ENCODE measurements around the gene SYNJ2.
A peak's percentile ranks its signal among the peaks of the same experiment; 100 is the strongest.

Gene SYNJ2

DNA sequence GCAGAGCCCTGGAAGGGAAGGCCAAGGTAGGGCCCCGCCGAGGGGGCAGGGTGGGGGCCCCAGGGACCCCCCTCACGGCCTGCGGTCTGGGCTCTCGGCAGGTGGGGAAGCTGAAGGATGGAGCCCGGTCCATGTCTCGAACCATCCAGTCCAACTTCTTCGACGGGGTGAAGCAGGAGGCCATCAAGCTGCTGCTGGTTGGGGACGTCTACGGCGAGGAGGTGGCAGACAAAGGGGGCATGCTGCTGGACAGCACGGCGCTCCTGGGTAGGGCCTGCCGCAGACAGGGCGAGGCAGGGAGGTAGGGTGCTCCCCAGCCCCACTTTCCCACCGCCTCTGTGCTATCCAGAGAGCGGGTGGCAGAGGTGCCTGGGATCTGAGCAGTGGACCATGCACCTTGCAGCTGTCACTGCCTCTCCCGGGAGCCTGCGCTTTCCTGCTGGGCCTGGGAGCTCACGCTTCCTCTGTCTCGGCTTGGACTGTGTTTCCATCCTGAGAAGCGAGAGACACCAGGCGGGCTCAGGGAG lies 83.1 kb downstream of the SYNJ2 start:
- DNase-seq = no peak

DNA sequence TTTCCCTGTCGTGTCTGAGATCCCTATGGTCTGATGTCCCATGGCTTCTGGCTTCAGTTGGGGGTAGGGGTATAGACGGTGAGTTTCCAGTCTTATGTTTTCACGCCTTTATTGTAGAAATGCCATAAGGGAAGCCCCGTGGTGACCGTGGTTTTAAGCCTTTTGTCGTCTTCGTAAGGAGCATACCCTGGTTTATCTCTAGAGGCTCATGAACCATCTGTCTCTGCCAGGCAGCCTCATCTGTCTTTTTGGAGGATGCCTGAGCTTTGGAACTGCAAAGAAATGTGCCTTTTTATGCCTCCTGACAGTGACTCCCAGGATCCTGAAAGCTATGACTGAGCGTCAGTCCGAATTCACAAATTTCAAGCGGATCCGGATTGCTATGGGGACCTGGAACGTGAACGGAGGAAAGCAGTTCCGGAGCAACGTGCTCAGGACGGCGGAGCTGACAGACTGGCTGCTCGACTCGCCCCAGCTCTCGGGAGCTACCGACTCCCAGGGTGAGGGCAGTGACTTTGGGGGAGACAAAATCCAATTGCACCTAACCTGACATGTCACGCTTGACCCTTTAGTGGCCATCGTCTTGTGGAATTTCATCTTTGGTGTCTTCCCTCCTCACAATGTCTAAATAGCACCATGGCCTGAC lies 84.6 kb downstream of the SYNJ2 start:
- no peak for DNase-seq

DNA sequence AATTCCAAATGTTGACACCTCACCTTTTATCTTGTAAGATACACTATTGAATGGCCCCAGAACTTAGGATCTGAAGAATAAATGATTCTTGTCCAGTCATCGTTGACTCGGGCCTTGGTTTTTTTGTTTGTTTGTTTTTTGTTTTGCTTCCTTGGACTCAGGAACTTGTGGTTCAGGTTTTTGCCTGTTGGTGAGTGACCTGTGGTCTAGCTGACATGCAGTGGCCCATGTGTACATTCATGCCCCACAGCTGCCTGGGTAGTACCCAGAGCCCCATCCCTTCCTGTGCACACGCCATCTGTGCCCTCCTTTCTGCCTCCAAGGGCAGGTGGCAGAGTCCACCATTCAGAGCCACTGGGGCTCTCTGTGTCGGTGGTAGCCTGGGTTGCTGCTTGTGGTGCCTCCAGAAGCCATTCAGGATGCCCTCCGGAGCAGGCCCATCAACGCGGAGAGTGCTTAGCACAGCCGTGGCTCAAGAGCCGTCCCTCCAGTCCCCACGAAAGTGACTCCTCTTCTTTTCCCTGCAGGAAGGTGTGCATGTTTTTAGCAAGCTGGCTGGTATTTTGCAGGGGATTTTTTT lies 85.9 kb downstream of the SYNJ2 start:
- DNase-seq = no peak

DNA sequence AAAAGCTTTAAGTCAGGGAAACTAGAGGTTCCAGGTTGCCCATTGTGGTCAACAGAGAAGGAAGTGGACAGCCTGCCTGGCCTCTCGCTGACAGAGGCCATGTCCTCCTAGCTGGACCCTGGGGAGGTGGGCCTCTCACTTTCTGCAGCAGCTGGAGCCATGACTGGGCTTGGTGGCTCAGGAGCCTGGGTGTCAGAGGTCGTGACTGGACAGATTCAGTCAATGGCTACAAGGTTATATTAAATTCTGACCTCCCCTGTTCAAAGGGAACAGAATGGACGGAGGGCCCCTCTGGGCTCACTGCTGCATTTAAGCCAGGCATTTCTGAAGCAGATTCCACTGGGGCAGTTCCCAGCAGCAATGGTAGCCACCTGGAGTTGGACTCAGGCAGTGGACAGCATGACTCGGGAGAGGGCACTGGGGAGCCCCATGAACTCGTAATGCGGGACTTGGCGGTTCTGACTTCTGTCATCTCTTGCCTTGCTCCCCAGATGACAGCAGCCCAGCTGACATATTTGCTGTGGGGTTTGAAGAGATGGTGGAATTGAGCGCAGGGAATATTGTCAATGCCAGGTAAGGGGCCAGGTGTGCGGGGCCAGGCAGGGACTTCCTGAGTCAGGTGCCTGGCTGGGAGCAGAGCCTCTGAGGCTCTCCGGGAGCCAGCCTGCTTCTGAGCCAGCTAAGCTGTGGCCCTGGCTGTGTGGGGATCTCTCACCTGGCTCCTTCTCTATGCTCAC lies 86.7 kb downstream of the SYNJ2 start:
- DNase-seq = no peak

DNA sequence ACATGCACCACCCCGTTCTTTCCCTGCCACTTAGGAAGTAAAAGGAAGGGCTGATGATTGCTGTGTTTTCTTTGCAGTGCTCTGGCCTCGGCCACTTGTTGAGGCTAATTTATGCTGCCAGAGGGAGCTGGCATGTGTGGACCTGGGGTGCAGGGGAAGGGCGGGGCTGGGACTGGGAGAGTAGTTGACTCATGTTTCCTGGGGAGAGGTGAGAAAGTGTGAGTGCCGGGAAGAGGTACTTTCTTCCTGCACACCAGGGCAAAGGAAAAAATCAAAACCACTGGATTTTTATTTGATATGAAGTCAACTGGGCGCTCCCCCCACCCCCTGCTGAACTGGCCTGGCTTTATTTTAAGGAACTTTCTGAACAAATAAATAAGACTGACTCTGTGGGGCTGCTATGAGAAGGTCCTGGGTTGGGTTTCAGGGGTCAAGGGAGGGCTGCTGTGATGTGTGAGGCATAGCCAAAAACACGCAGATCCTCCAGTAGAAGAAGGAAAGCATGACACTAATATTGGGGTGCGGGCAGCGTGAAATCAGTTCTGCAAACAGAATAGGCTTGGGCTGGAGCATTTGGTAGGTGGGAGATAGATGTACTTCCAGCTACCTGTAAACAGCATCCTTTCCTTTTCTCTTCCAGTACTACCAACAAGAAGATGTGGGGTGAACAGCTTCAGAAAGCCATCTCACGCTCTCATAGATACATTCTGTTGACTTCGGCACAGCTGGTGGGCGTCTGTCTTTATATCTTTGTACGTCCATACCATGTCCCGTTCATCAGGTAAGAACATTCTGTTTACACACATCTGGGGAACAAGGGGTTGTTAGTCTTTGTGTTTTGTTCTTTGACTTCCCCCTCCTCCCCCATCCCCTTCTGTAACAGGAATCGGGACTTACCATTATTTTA lies 87.5 kb downstream of the SYNJ2 start:
- DNase-seq = no peak

DNA sequence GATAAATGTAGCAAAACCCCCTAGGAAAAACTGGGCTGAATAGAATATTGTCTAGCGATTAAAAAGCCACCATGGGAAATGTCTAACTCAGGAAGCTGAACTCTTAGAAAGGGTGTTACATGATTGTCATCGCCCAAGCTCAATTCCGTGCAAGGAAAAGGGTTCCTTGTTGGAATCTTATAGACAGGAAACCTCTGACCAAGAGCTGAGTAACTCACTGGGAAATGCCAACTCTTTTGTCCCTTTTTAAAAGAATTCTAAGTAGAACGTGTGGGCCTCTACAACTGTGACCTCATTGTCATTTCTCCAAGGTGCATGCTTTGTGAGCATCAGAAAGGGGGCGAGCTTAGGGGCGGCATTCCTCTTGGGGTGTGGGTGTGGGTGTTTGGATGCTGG lies 88.1 kb downstream of the SYNJ2 start:
- DNase-seq = no peak

DNA sequence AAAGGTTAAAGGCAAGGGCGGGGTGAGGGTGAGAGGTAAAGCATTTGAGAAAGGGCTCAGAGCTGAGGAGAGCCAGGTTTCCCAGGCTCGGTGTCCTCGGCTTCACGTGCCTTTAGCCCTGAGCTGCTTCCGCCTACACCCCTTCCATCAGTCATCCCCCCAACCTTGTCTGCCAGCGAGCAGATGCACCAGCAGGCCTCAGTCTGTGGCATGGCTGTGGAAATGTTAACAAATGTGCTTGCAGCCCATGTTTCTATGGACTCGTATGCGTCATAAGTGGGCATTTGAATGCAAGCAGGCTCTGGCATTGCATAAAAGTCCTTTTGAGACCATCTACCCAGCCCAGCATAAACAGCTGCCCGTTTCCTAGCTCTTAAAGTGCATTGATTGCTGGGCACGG lies 88.8 kb downstream of the SYNJ2 start:
- no peak for DNase-seq

DNA sequence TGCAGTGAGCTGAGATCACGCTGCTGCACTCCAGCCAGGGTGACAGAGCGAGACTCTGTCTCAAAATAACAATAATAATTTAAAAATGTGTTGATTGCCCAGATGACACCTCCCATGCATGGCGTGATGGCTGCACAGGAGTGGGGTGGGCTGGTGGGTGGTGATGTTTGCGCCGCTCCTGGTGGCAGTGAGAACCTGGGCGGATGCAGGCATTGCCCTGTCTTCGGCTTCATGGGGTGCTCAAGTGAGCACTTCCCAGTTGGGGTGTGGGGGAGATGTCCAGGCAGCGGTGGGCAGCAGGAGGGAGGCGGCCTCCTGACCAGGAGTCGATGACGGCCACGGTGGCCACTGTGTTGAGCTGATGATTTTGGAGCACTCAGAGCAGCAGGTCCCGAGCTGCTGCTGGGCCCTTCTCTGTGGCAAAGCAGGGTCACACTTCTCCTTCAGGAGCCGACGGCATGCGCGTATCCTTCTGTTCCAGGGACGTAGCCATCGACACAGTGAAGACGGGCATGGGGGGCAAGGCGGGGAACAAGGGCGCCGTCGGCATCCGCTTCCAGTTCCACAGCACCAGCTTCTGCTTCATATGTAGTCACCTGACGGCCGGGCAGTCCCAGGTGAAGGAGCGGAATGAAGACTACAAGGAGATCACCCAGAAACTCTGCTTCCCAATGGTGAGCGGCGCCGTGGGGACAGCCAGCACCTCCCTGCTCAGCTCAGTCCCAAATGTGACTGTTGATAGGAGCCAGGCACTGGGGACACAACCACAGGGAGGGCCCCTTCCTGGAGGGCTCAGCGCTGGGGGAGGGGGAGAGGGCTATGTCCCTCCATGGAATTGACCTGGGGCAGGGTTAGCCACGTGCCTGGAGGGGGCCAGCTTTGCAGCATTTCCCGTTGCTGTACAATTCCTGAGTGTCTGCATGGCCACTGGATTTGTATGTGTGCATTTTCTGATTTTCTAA lies 89.7 kb downstream of the SYNJ2 start:
- no peak for DNase-seq

DNA sequence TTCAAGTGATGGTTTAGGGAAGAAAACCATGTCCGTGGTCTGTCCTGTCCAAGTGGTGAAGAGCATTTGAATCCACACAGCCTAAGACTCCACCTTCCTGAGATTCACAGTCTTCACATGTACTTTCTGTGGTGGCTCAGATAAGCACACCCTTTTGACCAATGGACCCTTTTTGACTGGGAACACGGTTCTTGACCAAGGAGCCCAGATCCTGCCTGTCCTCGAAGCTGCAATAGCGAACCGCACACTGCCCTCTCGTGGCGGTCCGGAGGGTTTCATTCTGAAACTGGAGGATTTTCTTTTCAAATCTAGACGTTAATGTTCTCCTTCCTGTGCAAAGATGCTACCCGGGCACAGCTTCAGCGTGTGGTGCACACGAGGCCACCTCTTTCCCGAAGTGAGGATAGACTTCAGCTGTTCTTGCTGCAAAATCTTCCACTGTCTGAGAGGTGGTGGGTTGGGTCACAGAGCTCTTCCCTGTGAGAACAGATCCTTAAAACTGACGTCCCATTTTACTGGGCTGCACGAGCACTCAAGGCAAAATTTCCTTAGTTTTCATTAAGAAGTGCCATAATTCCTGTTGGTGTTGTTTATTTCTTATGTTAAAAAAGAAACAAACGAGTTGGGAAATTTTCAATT lies 90.5 kb downstream of the SYNJ2 start:
- peak; percentile 81 for DNase-seq

DNA sequence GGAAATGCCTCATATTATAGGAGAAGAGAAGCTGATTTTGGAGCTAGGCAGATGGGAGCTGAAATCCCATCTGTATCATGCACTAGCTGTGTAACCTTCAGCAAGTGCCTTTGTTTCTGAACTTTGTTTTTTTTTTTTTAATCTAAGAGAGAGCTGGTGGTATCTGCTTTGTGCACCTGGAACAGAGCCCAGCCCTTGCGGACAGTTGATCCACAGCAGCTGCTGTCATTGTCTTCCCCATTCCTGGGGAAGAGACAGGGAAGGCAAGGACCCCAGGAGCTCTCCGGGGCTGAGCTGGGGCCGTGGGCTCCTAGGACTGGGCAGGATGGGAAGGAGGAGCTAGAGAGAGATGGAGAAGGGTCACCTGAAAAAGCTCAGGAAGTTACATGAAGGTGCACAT lies 92.1 kb downstream of the SYNJ2 start:
- DNase-seq = no peak

DNA sequence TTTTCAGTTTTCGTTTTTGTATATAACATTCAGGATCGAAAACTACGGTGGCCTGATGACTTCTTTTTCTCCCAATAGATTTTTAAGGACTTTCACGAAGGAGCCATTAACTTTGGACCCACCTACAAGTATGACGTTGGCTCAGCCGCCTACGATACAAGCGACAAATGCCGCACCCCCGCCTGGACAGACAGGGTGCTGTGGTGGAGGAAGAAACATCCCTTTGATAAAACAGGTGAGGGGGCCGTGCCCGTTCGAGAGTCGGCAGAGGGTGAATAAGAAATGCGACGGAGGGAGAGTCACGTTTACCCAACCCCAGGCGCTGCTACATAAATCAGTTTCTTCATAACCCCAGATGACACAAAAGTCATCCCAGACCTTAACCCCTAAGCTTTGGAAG lies 94.9 kb downstream of the SYNJ2 start:
- no peak for DNase-seq

DNA sequence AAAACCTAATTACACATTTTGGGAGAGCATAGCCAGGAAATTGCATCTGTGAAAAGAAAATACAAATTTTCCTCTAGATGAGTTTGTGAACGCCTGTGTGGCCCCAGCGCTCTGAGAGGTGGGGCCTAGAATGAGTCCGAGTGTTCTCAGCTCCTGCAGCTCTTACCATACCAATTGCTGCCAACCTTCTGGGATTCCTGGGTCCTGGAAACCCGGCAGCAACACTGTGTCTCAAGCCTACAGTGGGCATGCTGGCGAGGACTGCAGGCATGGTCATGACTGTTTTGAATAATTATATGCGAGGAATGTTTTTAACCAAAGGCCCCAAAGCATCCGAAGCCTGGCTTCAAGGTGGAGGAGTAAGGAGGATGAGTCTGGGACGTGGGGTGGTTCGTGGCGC lies 96.0 kb downstream of the SYNJ2 start:
- no peak for DNase-seq

DNA sequence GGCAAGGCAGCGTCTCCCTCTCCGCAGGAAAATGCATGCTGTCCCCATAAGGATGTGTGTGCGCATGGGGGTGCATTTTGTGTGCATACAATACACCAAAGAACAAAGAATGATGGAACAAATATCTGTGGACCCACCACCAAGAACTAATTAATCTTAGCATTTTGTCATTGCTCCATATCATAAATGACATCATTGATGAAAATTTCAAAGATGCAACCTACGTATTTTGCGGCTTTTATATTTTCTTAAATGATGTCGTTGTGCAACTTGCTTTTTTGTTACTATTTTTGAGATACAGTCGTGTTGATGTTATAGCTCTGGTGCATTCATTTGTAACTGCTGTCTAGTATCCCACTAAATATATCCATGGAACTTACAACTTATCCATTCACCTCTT lies 96.7 kb downstream of the SYNJ2 start:
- no peak for DNase-seq

DNA sequence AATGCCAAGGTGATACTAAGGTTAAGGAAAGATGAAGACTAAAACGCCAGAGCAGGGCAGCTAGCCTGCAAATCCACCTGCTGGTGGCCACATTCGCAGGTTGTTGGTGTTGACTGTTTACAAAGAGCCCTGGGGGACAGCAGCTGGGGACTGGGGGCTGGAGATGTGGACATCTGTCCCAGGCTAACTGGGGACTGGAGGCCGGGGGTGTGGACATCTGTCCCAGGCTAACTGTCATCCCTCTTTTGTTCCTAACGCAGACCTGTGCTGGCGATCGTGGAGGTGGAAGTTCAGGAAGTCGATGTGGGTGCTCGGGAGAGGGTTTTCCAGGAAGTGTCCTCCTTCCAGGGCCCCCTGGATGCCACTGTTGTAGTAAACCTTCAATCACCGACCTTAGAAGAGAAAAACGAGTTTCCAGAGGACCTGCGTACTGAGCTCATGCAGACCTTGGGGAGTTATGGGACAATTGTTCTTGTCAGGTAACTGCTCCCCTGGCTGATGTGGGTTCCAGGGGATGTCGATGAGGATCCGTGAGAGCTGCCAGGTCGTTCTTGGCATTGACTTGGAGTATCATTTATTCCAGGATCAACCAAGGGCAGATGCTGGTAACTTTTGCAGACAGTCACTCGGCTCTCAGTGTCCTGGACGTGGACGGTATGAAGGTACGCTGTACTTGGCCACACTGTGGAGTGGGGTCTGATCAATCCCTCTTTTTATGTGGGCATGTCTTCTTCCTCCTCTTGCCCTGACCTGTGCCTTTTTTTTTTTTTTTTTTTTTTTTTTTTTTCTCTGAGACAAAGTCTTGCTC lies 99.4 kb downstream of the SYNJ2 start:
- no peak for DNase-seq

DNA sequence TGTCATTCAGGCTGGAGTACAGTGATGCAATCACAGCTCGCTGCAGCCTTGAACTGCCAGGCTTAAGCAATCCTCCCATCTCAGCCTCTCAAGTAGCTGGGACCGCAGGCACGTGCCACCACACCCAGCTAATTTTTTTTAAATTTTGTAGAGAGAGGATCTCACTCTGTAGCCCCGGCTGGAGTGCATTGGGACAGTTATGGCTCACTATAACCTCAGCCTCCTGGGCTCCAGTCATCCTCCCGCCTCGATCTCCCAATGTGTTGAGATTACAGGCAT lies 99.9 kb downstream of the SYNJ2 start:
- DNase-seq = no peak

DNA sequence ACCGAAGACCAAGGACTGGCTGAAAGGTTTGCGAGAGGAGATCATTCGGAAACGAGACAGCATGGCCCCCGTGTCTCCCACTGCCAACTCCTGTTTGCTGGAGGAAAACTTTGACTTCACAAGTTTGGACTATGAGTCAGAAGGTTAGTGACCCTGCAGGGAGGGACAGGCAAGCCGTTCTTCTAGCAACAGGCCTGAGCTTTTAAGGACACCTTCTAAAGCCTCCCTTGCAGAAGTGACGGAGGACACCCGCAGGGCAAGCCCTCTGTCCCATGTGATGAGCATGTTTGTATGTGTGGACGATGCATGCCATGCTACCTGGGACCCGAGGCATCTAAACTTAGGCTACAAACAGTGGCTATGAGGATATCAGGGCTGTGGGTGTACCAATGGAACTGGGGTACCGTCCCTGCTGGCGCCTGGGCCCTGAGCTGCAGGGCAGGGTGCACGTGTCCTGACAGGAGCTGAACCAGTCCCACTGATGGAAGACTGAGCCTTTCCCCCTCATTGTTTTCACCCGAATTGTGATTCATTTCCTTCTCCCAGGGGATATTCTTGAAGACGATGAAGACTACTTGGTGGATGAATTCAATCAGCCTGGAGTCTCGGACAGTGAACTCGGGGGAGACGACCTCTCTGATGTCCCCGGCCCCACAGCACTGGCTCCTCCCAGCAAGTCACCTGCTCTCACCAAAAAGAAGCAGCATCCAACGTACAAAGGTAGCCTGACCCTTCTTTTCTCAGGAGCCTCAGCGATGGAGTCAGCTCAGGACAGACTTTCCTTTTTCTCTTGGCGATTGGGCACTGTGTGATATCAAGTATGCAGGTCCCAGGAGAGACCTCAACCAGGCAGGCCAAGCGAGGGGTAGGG lies 102.0 kb downstream of the SYNJ2 start:
- no peak for DNase-seq

DNA sequence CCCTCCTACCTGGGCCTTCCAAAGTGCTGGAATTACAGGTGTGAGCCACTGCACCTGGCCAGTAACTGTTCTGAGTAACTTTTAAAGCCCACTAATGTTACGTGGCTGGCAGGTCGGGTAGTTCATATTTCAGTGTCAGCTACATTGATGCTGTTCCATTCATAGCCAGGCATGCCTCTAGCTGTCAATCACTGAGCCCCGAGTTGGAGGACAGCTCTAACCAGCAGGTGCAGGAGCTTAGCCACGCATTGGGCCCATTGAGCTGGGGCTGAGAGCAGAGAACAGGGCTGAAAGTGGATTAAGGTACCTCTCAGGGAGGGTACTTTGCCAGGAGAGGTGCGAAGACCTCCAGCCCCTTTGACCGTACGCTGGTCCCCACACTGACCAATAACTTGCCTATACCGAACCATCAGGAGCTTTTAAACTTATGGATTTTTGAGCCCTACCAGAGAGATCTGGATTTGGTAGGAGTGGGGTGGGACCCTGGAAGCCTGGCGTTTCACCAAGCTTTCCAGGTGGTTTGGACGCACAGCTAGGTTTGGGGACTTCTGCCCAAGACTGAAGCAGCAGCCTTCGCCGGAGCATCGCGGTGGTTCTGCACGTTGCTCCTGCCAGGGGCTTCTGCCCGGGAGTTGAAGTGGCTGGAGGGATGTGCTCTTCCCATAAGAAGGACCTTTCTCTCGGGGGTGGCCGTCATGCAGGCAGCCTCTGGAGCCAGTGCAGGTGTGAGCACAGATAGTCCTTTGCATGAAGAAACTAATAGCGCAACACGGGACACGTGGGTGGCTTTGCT lies 103.8 kb downstream of the SYNJ2 start:
- DNase-seq = no peak

DNA sequence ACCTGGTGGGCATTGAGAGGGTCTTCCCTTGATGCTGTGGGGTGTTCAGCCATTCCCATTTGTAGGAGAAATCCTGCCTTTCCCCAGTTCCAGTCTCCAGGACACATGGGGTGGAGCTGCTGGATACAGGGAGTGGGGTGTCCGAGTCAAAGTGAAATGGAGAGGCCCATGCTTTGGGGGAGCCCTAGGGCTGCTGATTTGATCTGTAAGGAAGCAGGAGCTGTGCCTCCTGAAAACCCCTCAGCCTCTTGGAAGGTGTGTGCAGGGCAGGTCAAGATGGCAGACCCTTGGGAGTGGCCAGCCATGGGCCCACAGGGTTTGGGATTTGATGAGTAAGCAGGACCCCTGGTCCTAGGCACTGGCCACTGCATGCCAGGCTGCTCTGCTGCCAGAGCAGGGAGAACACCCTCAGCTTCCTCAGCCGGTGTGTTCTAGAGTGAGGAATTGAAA lies 104.4 kb downstream of the SYNJ2 start:
- DNase-seq = no peak
